K562 (cell line): ENCODE measurements around the gene SPTBN4. TPM values are rescaled to one million over a fixed set of nuclear protein-coding genes. Genes with fewer than 3 reads are reported as not detected.
A peak's percentile ranks its signal among the peaks of the same experiment; 100 is the strongest.

Experiments
- ATAC-seq: fragments of 200-7000 bp; cut with Tn5 transposase; 3 replicates; pipeline ENCODE4 v1.9.1; 2020; ENCODE audit warnings: moderate library complexity
- BruUV-seq: library from RNA; stranded (reverse); fragments of 400-500 nt; replicated peaks from 2 replicates; lab custom pipeline; 2021; lab: Mats Ljungman, UMichigan
- CTCF ChIA-PET: fragments of 300-600 bp; formaldehyde crosslinking; extraction: SDS; loops from one replicate; lab custom pipeline; 2021; ENCODE audit warnings: low intra/inter-chr PET ratio; lab: Yijun Ruan, JAX
- POLR2A ChIA-PET: fragments of 300-600, 350-650 bp; sonication (Branson Sonifier 250); formaldehyde crosslinking; extraction: SDS; loops from one replicate; lab custom pipeline; 2021; ENCODE audit warnings: antibody characterized with exemption, inconsistent platforms; lab: Yijun Ruan, JAX
- DNase-seq, 4 experiments: peaks; one replicate each; pipeline versions ENCODE4 v3.0.0 to v3.0.0-alpha.2; 2011 to 2018; ENCODE audit warnings: low spot score in 3 of 4, mixed read lengths in 3 of 4; ENCODE audit errors: extremely low read depth in 1 of 4
- FAIRE-seq: peaks from 2 replicates; lab custom pipeline; 2011; peaks lifted over from hg19 to GRCh38; lab: Jason Lieb, UNC
- H2AFZ ChIP-seq: 2 replicates; pipeline ENCODE4 v1.6.0; 2011; ENCODE audit warnings: low read depth, low read length, control low read depth, inconsistent platforms
- H3K27ac ChIP-seq: fragments of 200-600 bp; 3 replicates; pipeline ENCODE4 v1.8.0; 2011; ENCODE audit warnings: low read depth, mild to moderate bottlenecking, control low read depth, inconsistent platforms, low read length, moderate library complexity, mixed read lengths; ENCODE audit errors: extremely low read depth
- H3K27me3 ChIP-seq, 2 experiments: fragments of 300-600 bp in 1 of 2; 2 replicates in 1 of 2; 3 replicates in 1 of 2; pipeline versions ENCODE4 v1.6.0 to v1.8.0; 2011; ENCODE audit warnings: inconsistent platforms in 2 of 2, low read length in 2 of 2, mild to moderate bottlenecking in 1 of 2, mixed read lengths in 1 of 2, moderate library complexity in 1 of 2; ENCODE audit not compliant: control insufficient read depth in 2 of 2, insufficient read depth in 2 of 2
- H3K36me3 ChIP-seq: fragments of 300-600 bp; 3 replicates; pipeline ENCODE4 v1.8.0; 2011; ENCODE audit warnings: mild to moderate bottlenecking, low read length, inconsistent platforms; ENCODE audit not compliant: control insufficient read depth, insufficient read depth
- H3K4me1 ChIP-seq, 2 experiments: fragments of 200-600 bp in 1 of 2; replicated peaks in 1 of 2; 2 replicates in 1 of 2; 3 replicates in 1 of 2; pipeline versions ENCODE4 v1.5.1 to v1.8.0; 2011; ENCODE audit warnings: inconsistent platforms in 2 of 2, low read length in 2 of 2, mild to moderate bottlenecking in 1 of 2, mixed read lengths in 1 of 2, moderate library complexity in 1 of 2; ENCODE audit not compliant: control insufficient read depth in 2 of 2, insufficient read depth in 2 of 2
- H3K4me2 ChIP-seq: 2 replicates; pipeline ENCODE4 v1.6.1; 2011; ENCODE audit warnings: low read length, control low read depth, inconsistent platforms, mixed read lengths; ENCODE audit not compliant: insufficient read depth
- H3K4me3 ChIP-seq: fragments of 200-600 bp; sonication (generic), shearing (Covaris generic); 2 replicates; pipeline ENCODE4 v1.5.1; 2016; ENCODE audit warnings: control low read depth, inconsistent platforms
- H3K79me2 ChIP-seq: fragments of 200-600 bp; 3 replicates; pipeline ENCODE4 v1.8.0; 2011; ENCODE audit warnings: low read length, inconsistent platforms; ENCODE audit not compliant: control insufficient read depth, insufficient read depth
- H3K9ac ChIP-seq, 2 experiments: 2 replicates each; pipeline versions ENCODE4 v1.6.0 to v1.6.1; 2011; ENCODE audit warnings: low read depth in 2 of 2, low read length in 2 of 2, control low read depth in 1 of 2, inconsistent platforms in 1 of 2, mild to moderate bottlenecking in 1 of 2, mixed read lengths in 1 of 2; ENCODE audit not compliant: insufficient read depth in 1 of 2
- H3K9me1 ChIP-seq: one replicate; pipeline ENCODE4 v1.6.0; 2011; ENCODE audit warnings: inconsistent platforms, mild to moderate bottlenecking, low read length, moderate library complexity; ENCODE audit not compliant: control insufficient read depth, insufficient read depth
- H3K9me3 ChIP-seq: replicated peaks from 2 replicates; pipeline ENCODE4 v1.5.1; 2011; ENCODE audit warnings: low read depth, low read length, inconsistent platforms; ENCODE audit not compliant: control insufficient read depth, insufficient read depth
- H4K20me1 ChIP-seq: replicated peaks from 2 replicates; pipeline ENCODE4 v1.6.1; 2011; ENCODE audit warnings: low read length, inconsistent platforms, mixed read lengths; ENCODE audit not compliant: control insufficient read depth, insufficient read depth
- DACH1 ChIP-seq: fragments of 450-650 bp; IDR thresholded peaks from 2 replicates; pipeline ENCODE4 v1.6.1; 2018; ENCODE audit not compliant: partially characterized antibody
- LARP7 ChIP-seq: fragments of 450-650 bp; IDR thresholded peaks from 2 replicates; pipeline ENCODE4 v1.6.1; 2016
- MEF2D ChIP-seq: conservative IDR thresholded peaks from 2 replicates; pipeline ENCODE4 v1.6.1; 2016; ENCODE audit warnings: low read depth, missing genetic modification characterization, missing compliant biosample characterization
- NR4A1 ChIP-seq, 2 experiments: fragments of 250-450 bp in 1 of 2; fragments of 450-650 bp in 1 of 2; sonication (Bioruptor Pico) in 1 of 2; IDR thresholded peaks; 2 replicates each; pipeline versions ENCODE4 v1.4.0 to v1.6.1; 2016 to 2020; ENCODE audit warnings: mild to moderate bottlenecking in 2 of 2, missing compliant biosample characterization in 1 of 2, missing genetic modification characterization in 1 of 2, moderate library complexity in 1 of 2
- POLR3A ChIP-seq: IDR thresholded peaks from 2 replicates; pipeline ENCODE4 v1.6.1; 2011; ENCODE audit warnings: borderline replicate concordance, mild to moderate bottlenecking, moderate library complexity; ENCODE audit not compliant: insufficient read length, insufficient read depth; ENCODE audit errors: extremely low read depth
- STAT5A ChIP-seq: IDR thresholded peaks from 2 replicates; pipeline ENCODE4 v1.6.1; 2012; ENCODE audit warnings: low read length, inconsistent platforms, borderline replicate concordance
- TARDBP ChIP-seq: fragments of 450-650 bp; IDR thresholded peaks from 2 replicates; pipeline ENCODE4 v1.6.1; 2016
- ZBED1 ChIP-seq: IDR thresholded peaks from 2 replicates; pipeline ENCODE4 v1.6.1; 2014
- ZNF3 ChIP-seq: fragments of 250-450 bp; sonication (Bioruptor Pico); IDR thresholded peaks from 2 replicates; pipeline ENCODE4 v1.5.0; 2021; ENCODE audit warnings: mild to moderate bottlenecking, moderate library complexity
- ZNF551 ChIP-seq: fragments of 250-450 bp; sonication (Bioruptor Pico); IDR thresholded peaks from 2 replicates; pipeline ENCODE4 v1.5.0; 2021; ENCODE audit warnings: mild to moderate bottlenecking, moderate library complexity
- WGBS: fragments of 100-300 bp; shearing (Covaris generic); methylation state at CpG from one replicate; pipeline ENCODE4 v1.1.6; 2016; ENCODE audit warnings: low coverage, mixed read lengths; ENCODE audit not compliant: insufficient coverage; ENCODE audit errors: missing lambda C conversion rate; 5-methylcytosine and 5-hydroxymethylcytosine counted together
- in situ Hi-C: fragments of 300-500 bp; cut with MboI; formaldehyde crosslinking; loops from 4 replicates; pipeline ENCODE4 v1.15.0; 2018; ENCODE audit warnings: inconsistent platforms, mixed read lengths
- intact Hi-C: fragments of 100-400 bp; cut with micrococcal nuclease; formaldehyde crosslinking; loops from 2 replicates; pipeline ENCODE4 v1.14.2; 2022
- polyA plus RNA-seq, 8 experiments: library from polyadenylated mRNA; depleted of rRNA in 4 of 8; stranded (reverse) in 5 of 8; unstranded in 3 of 8; fragments of >200 nt; fragmentation: Nextera tagmentation in 2 of 8; fragmentation: Illumina TruSeq in 1 of 8; extraction: Ambion mirVana in 2 of 8; extraction: Trizol in 1 of 8; gene quantifications; 2 replicates each; pipeline versions ENCODE4 v1.2.1 to v1.2.3, GENCODE V29; 2011 to 2014; ENCODE audit warnings: inconsistent platforms in 1 of 8, missing spikeins in 1 of 8
- total RNA-seq, 7 experiments: library from RNA; depleted of rRNA in 6 of 7; stranded (reverse); fragments of >200 nt in 6 of 7; fragmentation: Illumina TruSeq in 2 of 7; extraction: Trizol in 2 of 7; gene quantifications; 2 replicates each; pipeline versions ENCODE4 v1.2.1 to v1.2.3, GENCODE V29; 2011 to 2021; ENCODE audit warnings: low replicate concordance in 1 of 7
- TF ChIP-seq, protein P1 (sequence below): fragments of 250-450 bp; sonication (Bioruptor Pico); IDR thresholded peaks from 2 replicates; pipeline ENCODE4 v1.5.0; 2020; ENCODE audit warnings: mild to moderate bottlenecking, borderline replicate concordance
- TF ChIP-seq, protein P2 (sequence below): fragments of 200-800 bp; sonication (Bioruptor generic); IDR thresholded peaks from 2 replicates; pipeline ENCODE4 v1.6.1; 2017; ENCODE audit warnings: missing genetic modification characterization, missing compliant biosample characterization
- TF ChIP-seq, protein P3 (sequence below): fragments of 450-650 bp; formaldehyde crosslinking; IDR thresholded peaks from 2 replicates; pipeline ENCODE4 v1.4.0; 2022; ENCODE audit warnings: missing genetic modification characterization
- TF ChIP-seq, protein P4 (sequence below), 3 experiments: fragments of 200-800 bp in 1 of 3; sonication (Bioruptor generic) in 1 of 3; sonication (generic) in 1 of 3; formaldehyde crosslinking in 1 of 3; IDR thresholded peaks; 2 replicates each; pipeline versions ENCODE4 v1.6.1 to v1.8.0; 2016 to 2022; ENCODE audit warnings: mild to moderate bottlenecking in 2 of 3, missing compliant biosample characterization in 2 of 3, missing genetic modification characterization in 2 of 3, missing genetic modification reagents in 1 of 3

The SPTBN4 gene
- total and polyA plus RNA-seq, 9 of the 15 experiments (the other 6 are each of a cell fraction or from before 2014, with no cell fraction given): 0.01 to 1.5 (median 0.86) TPM

DNA sequence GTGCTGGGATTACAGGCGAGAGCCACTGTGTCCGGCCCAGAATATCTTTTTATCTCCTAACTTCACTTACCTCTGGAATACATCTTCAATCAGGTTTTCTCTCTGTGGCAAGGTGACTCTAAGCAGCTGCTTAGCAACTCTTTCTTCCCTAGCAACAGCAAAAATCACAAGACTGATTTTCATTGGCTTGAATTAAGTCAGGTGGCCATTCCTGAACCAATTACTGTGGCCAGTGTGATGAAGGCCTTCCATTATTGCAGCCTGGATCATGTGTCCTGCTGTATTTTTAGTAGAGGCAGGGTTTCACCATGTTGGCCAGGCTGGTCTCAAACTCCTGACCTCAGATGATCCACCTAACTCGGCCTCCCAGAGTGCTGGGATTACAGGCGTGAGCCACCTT lies 125.4 kb downstream of the SPTBN4 start (continued):
- TF ChIP-seq, protein P1, sequence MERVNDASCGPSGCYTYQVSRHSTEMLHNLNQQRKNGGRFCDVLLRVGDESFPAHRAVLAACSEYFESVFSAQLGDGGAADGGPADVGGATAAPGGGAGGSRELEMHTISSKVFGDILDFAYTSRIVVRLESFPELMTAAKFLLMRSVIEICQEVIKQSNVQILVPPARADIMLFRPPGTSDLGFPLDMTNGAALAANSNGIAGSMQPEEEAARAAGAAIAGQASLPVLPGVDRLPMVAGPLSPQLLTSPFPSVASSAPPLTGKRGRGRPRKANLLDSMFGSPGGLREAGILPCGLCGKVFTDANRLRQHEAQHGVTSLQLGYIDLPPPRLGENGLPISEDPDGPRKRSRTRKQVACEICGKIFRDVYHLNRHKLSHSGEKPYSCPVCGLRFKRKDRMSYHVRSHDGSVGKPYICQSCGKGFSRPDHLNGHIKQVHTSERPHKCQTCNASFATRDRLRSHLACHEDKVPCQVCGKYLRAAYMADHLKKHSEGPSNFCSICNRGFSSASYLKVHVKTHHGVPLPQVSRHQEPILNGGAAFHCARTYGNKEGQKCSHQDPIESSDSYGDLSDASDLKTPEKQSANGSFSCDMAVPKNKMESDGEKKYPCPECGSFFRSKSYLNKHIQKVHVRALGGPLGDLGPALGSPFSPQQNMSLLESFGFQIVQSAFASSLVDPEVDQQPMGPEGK (CRISPR knock-in tag): no peak
- no peak for TF ChIP-seq STAT5A
- TF ChIP-seq, all 486 proteins: peak for 8

DNA sequence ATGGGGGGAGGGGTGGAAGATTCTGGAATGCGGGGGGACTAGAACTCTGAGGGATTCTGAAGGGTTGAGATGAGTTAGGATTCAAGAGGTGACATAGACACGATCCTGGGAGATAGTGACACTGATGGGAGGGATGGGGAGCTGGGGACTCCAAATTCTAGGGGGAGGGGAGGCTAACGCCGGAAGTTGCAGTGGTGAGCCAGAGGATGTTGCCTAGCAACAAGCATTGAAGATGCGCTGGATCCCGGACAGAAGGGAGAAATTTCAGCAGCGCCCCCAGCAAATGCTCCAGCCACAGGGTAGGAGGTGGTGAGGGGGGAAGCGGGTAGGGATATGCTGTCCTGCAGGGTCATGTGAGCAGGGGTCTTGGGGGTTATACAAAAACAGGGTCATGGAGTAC lies 127.5 kb downstream of the SPTBN4 start:
- no peak overlapping the region for H3K27ac ChIP-seq
- ChIA-PET POLR2A (interaction anchor here (0.9 to 1.0 kb wide), 2 partner anchors 8 to 10 kb away, joined by 3 to 5 read pairs; no protein-coding TSS in a partner anchor), CTCF (no interaction called here)
- peaks cover 6% of the 10 kb centered on the region; the same call in 2 of the 3 replicates for H3K79me2 ChIP-seq
- H3K27me3 ChIP-seq: no peaks in the 10 kb centered on the region
- no peak overlapping the region for H3K4me2 ChIP-seq
- H3K4me1 ChIP-seq: peaks cover 20 to 60% of the 10 kb centered on the region in 2 experiments; a peak in 4 of 5 replicates
- WGBS: 63% methylated on average over 6 of the region's 8 CpGs
- no peak for ATAC-seq
- FAIRE-seq: peak; percentile 54
- peaks cover 4% of the 10 kb centered on the region for H3K9me1 ChIP-seq
- in situ Hi-C loops (no loop called here), intact Hi-C loops (no loop called here)
- H3K9me3 ChIP-seq: no peaks in the 10 kb centered on the region
- no peak overlapping the region for H3K4me3 ChIP-seq
- no peak overlapping the region for H3K9ac ChIP-seq
- H4K20me1 ChIP-seq: peaks cover 5% of the 10 kb centered on the region; the same call in 1 of the 2 replicates
- no peaks in the 10 kb centered on the region for H3K36me3 ChIP-seq
- peak in 2 of 4 experiments; percentile 55 to 56 for DNase-seq
- H2AFZ ChIP-seq: peak overlapping the region; percentile 83
- BruUV-seq: no TSS peak
- TF ChIP-seq, protein P2, sequence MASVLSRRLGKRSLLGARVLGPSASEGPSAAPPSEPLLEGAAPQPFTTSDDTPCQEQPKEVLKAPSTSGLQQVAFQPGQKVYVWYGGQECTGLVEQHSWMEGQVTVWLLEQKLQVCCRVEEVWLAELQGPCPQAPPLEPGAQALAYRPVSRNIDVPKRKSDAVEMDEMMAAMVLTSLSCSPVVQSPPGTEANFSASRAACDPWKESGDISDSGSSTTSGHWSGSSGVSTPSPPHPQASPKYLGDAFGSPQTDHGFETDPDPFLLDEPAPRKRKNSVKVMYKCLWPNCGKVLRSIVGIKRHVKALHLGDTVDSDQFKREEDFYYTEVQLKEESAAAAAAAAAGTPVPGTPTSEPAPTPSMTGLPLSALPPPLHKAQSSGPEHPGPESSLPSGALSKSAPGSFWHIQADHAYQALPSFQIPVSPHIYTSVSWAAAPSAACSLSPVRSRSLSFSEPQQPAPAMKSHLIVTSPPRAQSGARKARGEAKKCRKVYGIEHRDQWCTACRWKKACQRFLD (CRISPR knock-in tag): no peak
- TF ChIP-seq LARP7: no peak
- TF ChIP-seq POLR3A: no peak
- no peak for TF ChIP-seq ZNF3 (CRISPR knock-in tag)
- TF ChIP-seq TARDBP: no peak
- TF ChIP-seq MEF2D: no peak
- TF ChIP-seq, protein P3, sequence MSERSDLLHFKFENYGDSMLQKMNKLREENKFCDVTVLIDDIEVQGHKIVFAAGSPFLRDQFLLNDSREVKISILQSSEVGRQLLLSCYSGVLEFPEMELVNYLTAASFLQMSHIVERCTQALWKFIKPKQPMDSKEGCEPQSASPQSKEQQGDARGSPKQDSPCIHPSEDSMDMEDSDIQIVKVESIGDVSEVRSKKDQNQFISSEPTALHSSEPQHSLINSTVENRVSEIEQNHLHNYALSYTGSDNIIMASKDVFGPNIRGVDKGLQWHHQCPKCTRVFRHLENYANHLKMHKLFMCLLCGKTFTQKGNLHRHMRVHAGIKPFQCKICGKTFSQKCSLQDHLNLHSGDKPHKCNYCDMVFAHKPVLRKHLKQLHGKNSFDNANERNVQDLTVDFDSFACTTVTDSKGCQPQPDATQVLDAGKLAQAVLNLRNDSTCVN (CRISPR knock-in tag): no peak
- TF ChIP-seq NR4A1 (CRISPR knock-in tag; IDR thresholded peaks at IDR 0.05): no peak
- TF ChIP-seq NR4A1 (tag; IDR thresholded peaks at IDR 0.05): no peak
- TF ChIP-seq ZNF551 (CRISPR knock-in tag): no peak
- TF ChIP-seq DACH1: no peak
- TF ChIP-seq, protein P4, sequence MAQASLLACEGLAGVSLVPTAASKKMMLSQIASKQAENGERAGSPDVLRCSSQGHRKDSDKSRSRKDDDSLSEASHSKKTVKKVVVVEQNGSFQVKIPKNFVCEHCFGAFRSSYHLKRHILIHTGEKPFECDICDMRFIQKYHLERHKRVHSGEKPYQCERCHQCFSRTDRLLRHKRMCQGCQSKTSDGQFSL (CRISPR knock-in tag; IDR thresholded peaks at IDR 0.05): 0 out of 2 replicates have a peak, but pooled peaks have one; percentile 6
- TF ChIP-seq, protein P4 (tag; IDR thresholded peaks at IDR 0.05): no peak
- no peak for TF ChIP-seq ZBED1
